Measurements from ENCODE around the gene NUDT2.

DNA sequence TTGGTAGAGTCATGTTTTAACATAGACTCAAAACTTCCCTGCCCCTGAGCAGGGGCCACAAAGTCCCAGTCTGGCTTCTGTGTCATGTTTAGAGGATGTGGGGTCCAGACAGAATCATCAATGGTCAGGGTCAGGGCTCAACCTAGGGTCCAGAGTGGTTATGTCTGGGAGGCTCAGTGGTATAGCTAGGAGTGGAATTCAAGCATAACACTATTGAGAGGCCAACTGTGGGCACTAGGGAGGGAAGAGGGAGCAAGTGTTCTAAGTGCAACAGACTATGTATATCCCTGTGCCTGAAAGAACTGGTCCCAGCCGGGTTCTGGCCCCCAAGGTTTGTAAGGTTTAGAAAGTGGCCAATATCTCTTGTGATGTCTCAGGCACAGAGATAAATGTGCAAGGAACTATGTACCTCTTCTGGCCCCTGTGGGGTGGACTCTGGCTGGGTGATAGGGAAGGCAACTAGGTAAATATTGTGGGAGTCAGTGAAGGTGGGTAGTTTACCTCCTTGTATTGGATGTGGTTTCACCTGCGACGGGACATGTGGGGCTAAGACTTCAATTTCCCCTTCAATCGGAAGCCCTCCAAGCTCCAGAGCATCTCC lies 33.3 kb downstream of the NUDT2 start:
- TF ChIP-seq, protein P1, sequence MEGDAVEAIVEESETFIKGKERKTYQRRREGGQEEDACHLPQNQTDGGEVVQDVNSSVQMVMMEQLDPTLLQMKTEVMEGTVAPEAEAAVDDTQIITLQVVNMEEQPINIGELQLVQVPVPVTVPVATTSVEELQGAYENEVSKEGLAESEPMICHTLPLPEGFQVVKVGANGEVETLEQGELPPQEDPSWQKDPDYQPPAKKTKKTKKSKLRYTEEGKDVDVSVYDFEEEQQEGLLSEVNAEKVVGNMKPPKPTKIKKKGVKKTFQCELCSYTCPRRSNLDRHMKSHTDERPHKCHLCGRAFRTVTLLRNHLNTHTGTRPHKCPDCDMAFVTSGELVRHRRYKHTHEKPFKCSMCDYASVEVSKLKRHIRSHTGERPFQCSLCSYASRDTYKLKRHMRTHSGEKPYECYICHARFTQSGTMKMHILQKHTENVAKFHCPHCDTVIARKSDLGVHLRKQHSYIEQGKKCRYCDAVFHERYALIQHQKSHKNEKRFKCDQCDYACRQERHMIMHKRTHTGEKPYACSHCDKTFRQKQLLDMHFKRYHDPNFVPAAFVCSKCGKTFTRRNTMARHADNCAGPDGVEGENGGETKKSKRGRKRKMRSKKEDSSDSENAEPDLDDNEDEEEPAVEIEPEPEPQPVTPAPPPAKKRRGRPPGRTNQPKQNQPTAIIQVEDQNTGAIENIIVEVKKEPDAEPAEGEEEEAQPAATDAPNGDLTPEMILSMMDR (IDR thresholded peaks at IDR 0.05 in 8 of 11, conservative IDR thresholded peaks at IDR 0.05 in 3 of 11): no peak
- no peak for TF ChIP-seq POLR2A (IDR thresholded peaks at IDR 0.05)
- TF ChIP-seq POLR2AphosphoS5 (IDR thresholded peaks at IDR 0.05): no peak
